Type B pancreatic cell (in vitro differentiated cells): Measurements from ENCODE around the gene FAM50B. TPM values are rescaled to one million over a fixed set of nuclear protein-coding genes. Genes with fewer than 3 reads are reported as not detected.
"Not testable (repeated sequence)": the region's sequence is repeated elsewhere in the genome, so short reads cannot be mapped to it uniquely, and the experiment has no call there.

Experiments
- DNase-seq: peaks from one replicate; pipeline ENCODE4 v3.0.0; 2021; ENCODE audit warnings: mixed read lengths; ENCODE audit not compliant: unreplicated experiment; ENCODE audit errors: extremely low spot score
- H3K27ac Mint-ChIP-seq: 2 replicates; pipeline ENCODE4 v1.8.0; 2021; ENCODE audit warnings: mild to moderate bottlenecking, mixed read lengths
- H3K27me3 Mint-ChIP-seq: 2 replicates; pipeline ENCODE4 v1.8.0; 2021; ENCODE audit warnings: mixed read lengths
- H3K36me3 Mint-ChIP-seq: 2 replicates; pipeline ENCODE4 v1.8.0; 2021; ENCODE audit warnings: mixed read lengths
- H3K4me1 Mint-ChIP-seq: one replicate; pipeline ENCODE4 v1.8.0; 2021; ENCODE audit warnings: mixed read lengths; ENCODE audit not compliant: unreplicated experiment
- H3K4me3 Mint-ChIP-seq: 2 replicates; pipeline ENCODE4 v1.8.0; 2021; ENCODE audit warnings: mild to moderate bottlenecking, mixed read lengths
- H3K9me3 Mint-ChIP-seq: 2 replicates; pipeline ENCODE4 v1.8.0; 2021; ENCODE audit warnings: mixed read lengths
- CTCF ChIP-seq: fragments of 200-600 bp; sonication (generic); conservative IDR thresholded peaks from 2 replicates; pipeline ENCODE4 v1.5.0; 2021; ENCODE audit warnings: antibody characterized with exemption, mild to moderate bottlenecking
- total RNA-seq: library from RNA; stranded (reverse); gene quantifications from 2 replicates; pipeline ENCODE4 v1.2.1, GENCODE V29; 2021; ENCODE audit warnings: low replicate concordance

FAM50B gene
- total RNA-seq, 1 donor from 2014 or later, result 1.8 TPM

GRCh38 chr6:3861424-3861823, 12.3 kb downstream of the FAM50B start:
- no peak for DNase-seq
- H3K9me3 Mint-ChIP-seq, result peaks cover 9% of the 10 kb centered on the region
- H3K36me3 Mint-ChIP-seq, result no peaks in the 10 kb centered on the region
- no peaks in the 10 kb centered on the region for H3K4me1 Mint-ChIP-seq
- H3K27me3 Mint-ChIP-seq, result no peaks in the 10 kb centered on the region
- no peak overlapping the region for H3K27ac Mint-ChIP-seq
- no peak overlapping the region for H3K4me3 Mint-ChIP-seq
- no peak for TF ChIP-seq CTCF

- Mint-ChIP-seq H3K4me3 (no peak overlapping the region), H3K27me3 (no peaks in the 10 kb centered on the region), H3K4me1 (no peaks in the 10 kb centered on the region), H3K9me3 (peaks cover 9% of the 10 kb centered on the region), H3K27ac (no peak overlapping the region), H3K36me3 (no peaks in the 10 kb centered on the region)
- DNase-seq, result no peak
- TF ChIP-seq CTCF, result no peak
These were observed 12.9 kb downstream of the FAM50B start for GRCh38 chr6:3862038-3862437.

- H3K27me3 Mint-ChIP-seq, H3K36me3 Mint-ChIP-seq, DNase-seq, H3K27ac Mint-ChIP-seq, H3K9me3 Mint-ChIP-seq, H3K4me1 Mint-ChIP-seq, H3K4me3 Mint-ChIP-seq: not testable (repeated sequence)
These were observed 14.1 kb downstream of the FAM50B start for GRCh38 chr6:3863322-3863721.

- TF ChIP-seq CTCF, result no peak
- Mint-ChIP-seq H3K4me1 (peaks cover 19% of the 10 kb centered on the region), H3K9me3 (peaks cover 4% of the 10 kb centered on the region), H3K27ac (no peak overlapping the region), H3K4me3 (no peak overlapping the region), H3K27me3 (no peaks in the 10 kb centered on the region), H3K36me3 (no peaks in the 10 kb centered on the region)
- no peak for DNase-seq
These were observed 16.3 kb downstream of the FAM50B start for GRCh38 chr6:3865463-3865862.

- H3K27ac Mint-ChIP-seq, result no peak overlapping the region
- H3K36me3 Mint-ChIP-seq, result no peaks in the 10 kb centered on the region
- TF ChIP-seq CTCF, result no peak
These were observed 18.7 kb downstream of the FAM50B start for GRCh38 chr6:3867641-3868502.

GRCh38 chr6:3868544-3868943, 19.4 kb downstream of the FAM50B start:
- no peak overlapping the region for H3K27ac Mint-ChIP-seq
- H3K27me3 Mint-ChIP-seq, result no peaks in the 10 kb centered on the region
- peaks cover 19% of the 10 kb centered on the region for H3K4me1 Mint-ChIP-seq
- H3K9me3 Mint-ChIP-seq, result no peaks in the 10 kb centered on the region
- TF ChIP-seq CTCF, result no peak
- no peak for DNase-seq
- no peaks in the 10 kb centered on the region for H3K36me3 Mint-ChIP-seq
- no peak overlapping the region for H3K4me3 Mint-ChIP-seq

More at GRCh38 chr6:3867641-3868502, 18.7 kb downstream of the FAM50B start:
- no peak overlapping the region for H3K4me3 Mint-ChIP-seq
- peaks cover 19% of the 10 kb centered on the region for H3K4me1 Mint-ChIP-seq
- H3K9me3 Mint-ChIP-seq, result no peaks in the 10 kb centered on the region
- H3K27me3 Mint-ChIP-seq, result no peaks in the 10 kb centered on the region
- DNase-seq, result no peak
